ENCODE results near the gene MAP4K1.
"Not testable (repeated sequence)": the region's sequence is repeated elsewhere in the genome, so short reads cannot be mapped to it uniquely, and the experiment has no call there.

Gene MAP4K1

DNA sequence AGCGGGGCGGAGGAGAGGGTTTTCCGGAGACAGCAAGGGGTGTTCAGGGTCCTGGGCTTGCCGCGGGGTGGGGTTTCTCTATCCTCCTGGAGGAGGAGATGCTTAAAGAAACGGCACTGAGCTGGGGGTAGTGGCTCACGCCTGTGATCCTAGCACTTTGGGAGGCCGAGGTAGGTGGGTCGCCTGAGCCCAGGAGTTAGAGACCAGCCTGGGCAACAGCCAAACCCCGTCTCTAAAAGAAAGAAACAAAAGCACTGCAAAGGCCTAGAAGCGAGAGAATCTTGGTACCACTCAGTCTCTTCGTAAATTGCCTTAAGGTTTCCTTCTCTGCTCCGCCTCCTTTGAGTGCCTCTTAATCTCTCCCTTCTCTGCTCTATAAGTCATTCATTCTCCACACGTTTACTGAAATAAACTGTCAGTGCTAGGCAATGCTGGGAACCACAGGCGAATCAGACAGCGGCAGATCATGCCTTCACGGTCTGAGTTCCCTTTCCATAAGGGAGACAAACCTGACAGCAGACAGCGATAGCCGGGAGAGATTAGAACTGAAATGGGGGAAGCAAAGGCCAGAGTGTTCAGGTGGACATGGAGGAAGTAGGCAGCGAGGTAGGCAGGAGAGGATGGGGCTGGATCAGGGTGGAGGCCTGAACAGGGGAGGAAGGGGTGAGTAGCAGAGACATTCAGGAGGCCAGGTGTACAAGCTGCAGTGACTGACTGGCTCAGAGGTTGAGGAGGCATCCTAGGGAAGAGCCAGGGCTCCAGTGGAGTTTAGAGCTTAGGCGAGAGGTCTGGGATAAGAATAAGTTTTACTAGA is 1.8 kb upstream of the MAP4K1 start:
- FAIRE-seq: no peak

DNA sequence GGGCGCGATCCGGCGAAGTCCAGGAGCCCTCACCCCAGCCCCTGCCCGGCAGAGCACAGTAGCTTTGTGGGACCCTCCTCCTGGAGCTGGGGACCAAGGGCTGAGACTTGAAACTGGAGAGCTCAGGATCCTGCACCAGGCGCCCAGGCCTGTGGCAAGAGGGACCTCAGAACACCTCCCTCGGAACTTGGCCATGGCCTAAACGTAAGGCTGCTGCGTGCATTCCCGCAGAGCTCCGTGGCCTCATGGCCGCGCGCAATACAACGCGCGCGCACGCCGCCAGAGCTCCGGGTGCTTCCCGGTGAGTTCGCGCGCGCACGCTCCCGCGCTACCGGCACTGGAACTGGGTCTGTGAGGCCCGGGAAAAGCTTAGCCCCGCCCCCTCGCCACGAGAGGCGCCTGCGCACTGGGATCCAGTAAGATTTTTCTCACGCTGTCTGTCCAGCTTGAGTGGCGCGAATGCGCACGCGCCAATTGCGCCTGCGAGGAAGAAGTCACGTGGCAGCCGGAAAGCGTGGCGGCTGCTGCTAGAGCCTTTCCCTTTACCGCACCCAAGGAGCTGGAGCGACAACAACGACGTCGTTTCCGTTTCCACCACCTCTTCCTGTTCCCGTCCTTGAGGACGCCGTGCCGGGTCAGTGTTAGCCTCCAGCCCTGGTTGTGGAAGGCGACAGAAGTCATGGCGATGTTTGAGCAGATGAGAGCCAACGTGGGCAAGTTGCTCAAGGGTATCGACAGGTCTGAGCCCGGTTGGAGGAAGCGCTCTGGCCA is 1.0 kb upstream of the MAP4K1 start, which contains the start of gene EIF3K:
Gene EIF3K, plus strand, starts transcription at position 599 of the 771 bp plus-strand sequence. Its CDS starts 81 bp downstream, at position 680.
- peak; percentile 81 for FAIRE-seq

DNA sequence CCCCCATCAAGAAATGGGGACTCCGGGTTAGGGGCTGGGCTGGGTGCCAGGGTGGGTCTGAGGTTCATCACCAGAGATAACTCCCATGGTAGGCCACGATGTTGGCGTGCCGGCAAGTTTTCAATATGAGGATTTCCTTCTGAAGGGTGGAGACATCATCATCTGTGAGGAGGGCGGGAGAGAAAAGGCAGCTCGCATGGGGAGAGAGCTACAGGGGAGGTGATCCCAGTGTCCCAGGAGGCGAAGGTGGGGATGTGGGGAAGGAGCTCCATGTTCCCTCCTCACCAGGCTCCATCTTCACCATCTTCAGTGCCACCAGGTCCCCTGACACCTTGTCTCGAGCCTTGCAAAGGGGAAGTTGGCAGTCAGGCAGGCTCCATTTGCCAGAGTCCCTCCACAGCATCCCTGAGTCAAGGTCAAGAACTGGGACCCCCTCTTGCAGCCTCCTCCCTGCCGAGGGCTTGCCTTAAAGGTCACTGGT is 430 bp downstream of the MAP4K1 start:
- no peak for FAIRE-seq

DNA sequence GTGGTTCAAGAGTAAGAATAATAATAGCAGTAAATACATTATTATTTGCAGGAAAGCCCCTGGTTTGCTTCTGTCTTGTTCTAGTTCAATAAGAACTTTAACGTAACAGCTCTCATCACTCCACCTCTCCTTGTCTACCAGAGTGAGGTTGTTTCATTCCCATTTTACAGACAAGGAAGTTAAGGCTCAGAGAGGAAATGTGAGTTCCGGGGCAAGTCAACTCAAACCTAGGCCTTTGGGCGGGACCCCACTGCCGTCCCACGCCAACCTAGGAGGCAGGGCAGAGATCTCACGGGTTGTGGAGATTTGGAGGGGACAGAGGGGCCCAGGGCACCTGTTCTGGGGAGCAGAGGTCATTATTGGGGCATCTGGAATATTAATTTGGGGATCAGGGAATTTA is 1.5 kb downstream of the MAP4K1 start:
- FAIRE-seq: no peak

DNA sequence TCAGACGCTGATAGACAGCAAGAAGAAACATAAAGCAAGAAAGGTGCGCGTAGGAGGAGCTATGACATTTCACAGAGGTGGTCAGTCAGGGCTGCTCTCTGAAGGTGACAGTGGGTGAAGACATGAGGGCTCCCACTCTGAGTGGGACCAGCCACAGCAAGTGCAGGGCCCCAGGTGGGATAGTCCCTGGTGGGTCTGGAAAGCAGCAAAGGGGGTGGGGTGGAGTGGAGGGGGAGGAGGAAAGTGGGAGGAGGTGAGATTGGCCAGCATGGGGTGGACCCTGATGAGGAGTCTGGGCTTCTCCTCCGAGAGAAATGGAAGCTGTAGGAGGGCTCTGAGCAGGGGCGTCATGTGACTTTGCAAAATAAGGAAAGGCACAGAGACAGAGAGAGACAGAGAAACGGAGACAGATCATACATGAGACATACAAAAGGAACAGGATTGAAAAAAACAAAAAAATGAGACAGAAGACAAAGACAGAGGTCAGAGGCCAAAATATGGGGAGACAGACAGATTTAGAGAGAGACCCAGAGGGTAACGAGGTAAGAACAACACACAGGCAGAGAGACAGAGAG is 2.7 kb downstream of the MAP4K1 start:
- no peak for FAIRE-seq

DNA sequence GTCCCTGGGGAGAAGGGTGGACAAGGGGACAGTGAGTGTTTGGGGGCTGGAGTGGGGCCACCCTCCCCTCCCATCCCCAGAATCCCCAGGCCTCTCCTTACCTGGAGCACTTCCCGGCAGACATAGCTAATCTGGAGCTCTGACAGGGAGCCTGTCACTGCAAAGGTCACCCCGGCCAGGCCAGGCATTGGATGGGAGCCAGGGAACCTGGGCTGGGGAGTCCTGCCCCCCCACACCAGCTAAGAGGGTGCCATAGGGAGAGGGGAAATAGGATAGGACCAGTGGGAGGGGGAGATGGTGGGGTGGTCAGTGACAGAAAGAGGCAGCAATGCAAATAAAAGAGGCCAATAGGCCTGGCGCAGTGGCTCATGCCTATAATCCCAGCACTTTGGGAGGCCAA is 3.5 kb downstream of the MAP4K1 start:
- FAIRE-seq: no peak

DNA sequence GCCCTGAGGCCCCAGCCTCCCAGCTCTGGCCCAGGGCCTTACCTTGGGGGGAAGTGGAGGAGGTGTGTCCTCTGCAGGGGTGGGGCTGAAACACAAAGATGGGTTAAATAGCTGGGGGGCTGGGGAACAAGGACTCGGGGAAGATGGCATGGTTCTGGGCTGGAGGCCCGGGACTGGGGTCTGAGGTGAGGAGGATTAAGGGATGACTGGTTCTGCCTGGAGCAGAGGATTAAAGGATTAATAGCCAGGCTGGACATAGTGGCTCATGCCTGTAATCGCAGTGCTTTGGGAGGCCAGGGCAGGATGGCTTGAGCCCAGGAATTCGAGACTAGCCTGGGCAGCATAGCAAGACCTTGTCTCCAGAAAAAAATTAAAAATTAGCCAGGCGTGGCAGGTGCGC is 11.6 kb downstream of the MAP4K1 start:
- no peak for FAIRE-seq

DNA sequence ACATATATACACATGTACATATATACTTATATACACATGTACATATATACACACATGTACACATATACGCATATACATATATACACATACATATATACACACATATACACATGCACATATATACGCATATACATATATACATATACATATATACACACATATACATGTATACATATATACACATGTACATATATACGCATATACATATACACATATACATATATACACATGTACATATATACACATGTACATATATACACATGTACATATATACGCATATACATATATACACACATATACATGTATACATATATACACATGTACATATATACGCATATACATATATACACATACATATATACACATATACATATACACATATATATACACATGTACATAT is 14.9 kb downstream of the MAP4K1 start:
- FAIRE-seq: peak; percentile 33

DNA sequence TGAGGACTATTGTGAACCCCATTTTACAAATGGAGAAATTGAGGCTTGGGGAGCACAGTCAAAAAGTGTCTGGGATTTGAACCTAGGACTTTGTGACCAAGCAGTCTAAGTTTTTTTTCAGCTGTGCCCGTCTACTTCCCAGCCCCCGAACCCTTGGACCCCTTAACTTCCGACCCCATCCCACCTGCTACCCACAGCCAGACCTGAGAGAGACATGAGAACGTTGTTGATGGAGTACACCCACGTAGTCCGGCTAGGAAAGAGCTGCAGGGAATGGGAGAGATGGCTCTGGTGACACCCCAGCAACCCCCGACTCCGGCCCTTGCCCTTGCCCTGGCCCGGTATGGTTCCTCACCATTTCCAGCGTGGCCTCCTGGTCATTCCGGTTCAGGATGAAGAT is 18.0 kb downstream of the MAP4K1 start:
- no peak for FAIRE-seq

DNA sequence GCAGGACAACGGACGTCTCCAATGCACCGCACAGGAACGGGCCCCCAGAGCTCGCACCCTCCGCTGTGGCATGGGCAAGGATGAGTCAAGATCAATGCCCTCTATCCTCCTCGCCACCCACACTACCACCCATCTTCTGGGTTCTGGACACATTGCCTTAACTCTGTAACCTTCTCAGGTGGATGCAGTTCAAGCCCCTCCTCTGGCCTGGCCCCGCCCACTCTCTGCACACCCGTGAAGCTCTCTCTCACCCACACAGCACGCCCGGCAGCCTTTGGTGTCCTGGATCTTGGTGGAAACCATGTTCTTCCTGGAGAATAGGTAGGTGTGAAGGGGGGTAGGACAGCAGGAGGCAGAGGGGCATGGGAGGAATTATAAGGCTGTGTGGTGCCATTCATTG is 20.7 kb downstream of the MAP4K1 start:
- no peak for FAIRE-seq

DNA sequence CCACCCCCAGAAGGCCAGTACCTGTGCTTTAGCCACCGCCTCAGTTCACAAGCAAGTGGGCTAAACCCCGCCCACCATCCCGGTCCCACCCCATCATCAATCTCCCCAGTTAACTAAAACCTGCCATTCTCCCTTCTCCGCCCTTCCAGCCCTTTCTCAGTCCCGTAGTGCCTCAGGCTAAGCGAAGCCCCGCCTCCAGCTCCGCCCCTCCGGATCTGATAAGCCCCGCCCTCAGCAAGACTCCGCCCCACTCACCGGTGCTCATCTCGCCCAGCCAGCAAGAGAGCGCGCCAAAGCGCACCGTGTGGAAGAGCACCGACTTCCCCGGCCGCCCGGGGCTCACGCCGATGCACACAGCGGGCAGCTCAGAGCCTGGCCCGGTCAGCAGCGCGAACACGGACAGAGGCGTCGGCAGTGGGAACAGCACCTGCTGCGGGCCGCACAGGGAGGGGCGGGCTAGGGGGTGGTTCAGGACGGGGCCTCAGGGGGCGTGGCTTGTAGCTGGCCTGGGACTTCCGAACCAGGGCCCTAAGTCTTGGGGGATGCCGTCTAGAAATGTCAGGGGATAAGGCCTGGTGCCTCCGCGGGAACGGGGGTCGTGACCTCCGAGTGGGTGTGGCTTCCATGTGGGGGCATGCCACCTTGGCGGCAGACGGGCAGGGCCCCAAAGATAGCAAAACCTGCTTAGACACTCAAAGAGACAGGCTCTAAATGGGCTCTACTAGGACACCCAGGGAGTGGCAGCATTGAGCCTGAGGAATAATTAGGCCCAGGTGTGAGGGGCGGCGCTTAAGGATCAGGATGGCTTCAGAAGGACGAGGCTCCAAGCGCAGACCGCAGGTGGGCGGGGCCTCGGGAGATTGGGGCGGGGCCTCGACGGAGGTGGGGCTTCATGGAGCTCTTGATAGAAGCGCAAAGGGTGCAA is 21.4 kb downstream of the MAP4K1 start:
- FAIRE-seq: no peak

DNA sequence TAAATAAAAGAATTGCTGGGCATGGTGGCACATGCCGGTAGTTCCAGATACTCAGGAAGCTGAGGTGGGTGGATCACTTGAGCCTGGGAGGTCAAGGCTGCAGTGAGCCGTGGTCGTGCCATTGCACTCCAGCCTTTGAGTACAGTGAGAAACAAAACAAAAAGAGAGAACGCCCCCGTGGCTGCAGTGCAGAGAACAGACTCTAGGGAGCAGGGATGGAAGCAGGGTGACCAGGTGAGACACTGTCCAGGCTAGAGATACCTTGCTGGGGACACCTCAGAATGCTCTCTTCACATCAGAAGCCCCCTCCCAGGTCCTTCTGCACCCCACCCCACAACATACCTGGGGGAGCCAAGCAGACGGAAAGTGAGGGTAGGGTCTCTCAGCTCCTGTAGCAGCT is 24.8 kb downstream of the MAP4K1 start:
- no peak for FAIRE-seq

DNA sequence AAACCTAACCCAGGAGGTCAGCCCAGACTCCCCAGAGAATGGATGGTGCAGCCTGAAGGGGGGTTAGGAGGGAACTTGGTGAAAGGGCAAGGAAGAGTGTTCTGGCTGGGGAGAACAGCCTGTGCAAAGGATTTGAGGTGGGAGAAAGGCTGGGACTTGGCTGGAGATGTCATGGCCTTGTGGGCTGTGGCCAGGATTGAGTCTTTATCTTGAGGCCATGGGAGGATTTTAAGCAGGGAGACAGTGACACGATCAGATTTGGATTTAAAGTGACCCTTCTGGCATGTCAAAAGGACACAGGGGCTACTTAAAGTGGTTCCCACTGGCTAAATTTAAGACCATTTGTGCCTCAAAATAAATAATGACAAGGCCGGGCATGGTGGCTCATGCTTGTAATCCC is 29.7 kb downstream of the MAP4K1 start:
- FAIRE-seq: no peak

DNA sequence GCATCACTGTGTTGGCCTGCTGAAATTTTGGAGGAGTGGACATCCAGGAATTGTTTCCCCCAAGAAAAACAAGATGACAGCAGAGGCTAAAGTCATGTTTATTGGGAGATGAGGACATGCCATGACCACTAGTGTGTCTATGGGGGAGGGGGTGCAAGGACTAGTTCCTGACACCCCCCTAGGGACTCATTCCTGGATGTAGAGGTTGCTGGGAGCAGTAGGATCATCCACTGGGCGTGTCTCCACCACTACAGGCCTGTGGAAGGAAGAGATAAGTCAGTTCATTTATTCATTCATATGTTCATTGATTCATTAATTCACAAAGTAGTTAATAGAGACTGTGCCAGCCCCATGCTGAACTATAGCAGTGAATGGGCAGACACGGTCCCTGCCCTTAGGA is 30.2 kb downstream of the MAP4K1 start:
- no peak for FAIRE-seq

DNA sequence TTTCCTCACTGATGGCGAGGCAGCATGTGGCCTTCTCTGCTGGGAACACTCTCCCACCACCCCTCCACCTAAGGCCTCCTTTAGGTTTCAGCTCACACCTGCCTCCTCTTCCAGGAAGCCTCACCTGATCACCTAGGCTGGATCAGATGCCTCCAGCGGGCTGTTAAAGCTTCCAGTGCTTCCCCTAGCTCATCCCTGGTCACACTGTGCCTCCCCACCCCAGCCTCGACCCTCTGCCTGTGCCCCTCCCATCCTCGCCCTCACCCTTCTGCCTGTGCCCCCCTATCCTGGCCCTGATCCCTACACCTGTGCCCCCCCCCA is 33.8 kb downstream of the MAP4K1 start:
- FAIRE-seq: no peak

DNA sequence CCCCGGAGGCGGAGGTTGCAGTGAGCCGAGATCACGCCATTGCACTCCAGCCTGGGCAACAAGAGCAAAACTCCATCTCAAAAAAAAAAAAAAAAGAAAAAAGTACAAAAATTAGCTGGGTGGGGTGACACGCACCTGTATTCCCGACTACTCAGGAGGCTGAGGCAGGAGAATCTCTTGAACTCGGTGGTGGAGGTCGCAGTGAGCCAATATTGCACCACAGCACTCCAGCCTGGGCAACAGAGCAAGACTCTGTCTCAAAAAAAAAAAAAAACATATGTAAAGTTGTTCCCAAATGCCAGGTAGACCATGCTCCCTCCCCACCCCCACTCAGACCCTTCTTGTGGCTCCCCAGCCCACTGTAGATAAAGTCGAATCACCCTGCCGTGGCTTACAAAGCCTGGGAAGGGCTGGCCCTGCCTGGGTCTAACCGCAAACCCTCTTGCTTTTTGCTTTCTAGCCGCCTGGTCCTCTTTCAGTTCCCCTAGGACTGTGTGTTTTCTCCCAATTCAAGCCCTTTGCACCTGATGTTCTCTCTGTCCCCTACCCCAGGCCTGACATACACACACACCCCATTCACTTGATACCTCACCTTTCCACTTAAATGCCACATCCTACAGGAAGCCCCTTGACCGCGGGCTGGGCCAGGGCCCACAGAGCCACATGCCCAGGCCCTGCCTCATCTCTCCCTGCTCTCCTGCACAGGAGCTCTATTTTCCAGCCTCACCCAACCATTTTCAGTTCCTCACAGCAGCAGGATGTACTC is 34.4 kb downstream of the MAP4K1 start:
- no peak for FAIRE-seq

DNA sequence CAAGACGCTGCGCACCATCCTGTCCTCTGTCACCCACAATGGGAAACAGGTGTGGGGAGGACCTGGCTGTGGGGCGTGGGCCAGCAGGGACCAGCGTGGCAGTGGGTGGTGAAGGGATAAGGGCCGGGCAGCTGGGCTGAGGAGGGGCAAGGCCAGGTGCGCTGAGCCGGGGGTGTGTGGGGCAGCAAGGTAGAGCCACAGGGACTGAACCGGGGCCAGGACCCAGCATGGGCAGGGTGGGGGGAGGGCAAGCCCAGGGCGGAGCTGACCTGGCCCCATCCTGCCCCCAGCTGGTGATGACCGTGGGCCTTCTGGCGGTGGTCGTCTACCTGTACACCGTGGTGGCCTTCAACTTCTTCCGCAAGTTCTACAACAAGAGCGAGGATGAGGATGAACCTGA is 37.7 kb downstream of the MAP4K1 start:
- FAIRE-seq: no peak

DNA sequence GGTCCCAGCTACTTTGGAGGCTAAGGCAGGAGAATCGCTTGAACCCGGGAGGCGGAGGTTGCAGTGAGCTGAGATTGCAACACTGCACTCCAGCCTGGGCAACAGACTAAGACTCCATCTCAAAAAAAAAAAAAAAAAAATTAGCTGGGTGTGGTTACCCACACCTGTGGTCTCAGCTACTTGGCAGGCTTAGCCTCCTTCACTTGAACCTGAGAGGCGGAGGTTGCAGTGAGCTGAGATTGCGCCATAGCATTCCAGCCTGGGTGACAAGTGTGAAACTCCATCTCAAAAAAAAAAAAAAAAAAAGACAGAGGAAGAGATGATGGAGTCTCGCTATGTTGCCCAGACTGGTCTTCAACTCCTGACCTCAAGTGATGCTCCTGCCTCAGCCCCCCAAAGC is 38.4 kb downstream of the MAP4K1 start:
- FAIRE-seq: not testable (repeated sequence)

DNA sequence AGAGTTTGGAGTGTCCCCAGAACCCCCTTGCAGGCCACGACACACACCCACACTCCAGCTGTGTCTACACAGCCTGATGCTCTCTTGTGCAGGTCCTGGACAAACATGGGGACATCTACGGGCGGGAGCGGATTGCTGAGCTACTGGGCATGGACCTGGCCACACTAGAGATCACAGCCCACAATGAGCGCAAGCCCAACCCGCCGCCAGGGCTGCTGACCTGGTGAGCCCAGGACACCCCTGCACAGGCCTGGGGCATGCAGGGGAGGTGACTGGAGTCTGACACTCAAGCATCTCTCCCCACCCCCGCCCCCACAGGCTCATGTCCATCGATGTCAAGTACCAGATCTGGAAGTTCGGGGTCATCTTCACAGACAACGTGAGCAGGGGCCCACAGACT is 39.9 kb downstream of the MAP4K1 start:
- no peak for FAIRE-seq

DNA sequence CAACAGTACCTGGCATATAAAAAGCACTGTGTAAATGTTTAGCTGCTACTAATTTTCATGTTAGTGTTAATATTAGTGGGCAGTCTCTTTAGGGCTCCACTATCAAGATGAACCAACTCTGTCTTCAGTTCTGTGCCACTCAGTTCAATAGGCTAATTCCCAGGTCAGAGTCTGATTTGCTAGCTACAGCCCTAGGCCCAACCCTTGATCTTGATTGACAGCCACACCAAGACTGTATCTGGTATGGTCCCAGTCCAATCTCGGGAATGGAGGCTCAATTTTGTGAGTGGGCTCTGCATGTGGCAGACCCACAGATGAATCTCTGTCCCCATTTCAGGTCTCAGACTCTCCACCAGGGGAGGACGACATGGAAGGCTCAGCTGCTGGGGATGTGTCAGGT is 46.1 kb downstream of the MAP4K1 start:
- FAIRE-seq: no peak

DNA sequence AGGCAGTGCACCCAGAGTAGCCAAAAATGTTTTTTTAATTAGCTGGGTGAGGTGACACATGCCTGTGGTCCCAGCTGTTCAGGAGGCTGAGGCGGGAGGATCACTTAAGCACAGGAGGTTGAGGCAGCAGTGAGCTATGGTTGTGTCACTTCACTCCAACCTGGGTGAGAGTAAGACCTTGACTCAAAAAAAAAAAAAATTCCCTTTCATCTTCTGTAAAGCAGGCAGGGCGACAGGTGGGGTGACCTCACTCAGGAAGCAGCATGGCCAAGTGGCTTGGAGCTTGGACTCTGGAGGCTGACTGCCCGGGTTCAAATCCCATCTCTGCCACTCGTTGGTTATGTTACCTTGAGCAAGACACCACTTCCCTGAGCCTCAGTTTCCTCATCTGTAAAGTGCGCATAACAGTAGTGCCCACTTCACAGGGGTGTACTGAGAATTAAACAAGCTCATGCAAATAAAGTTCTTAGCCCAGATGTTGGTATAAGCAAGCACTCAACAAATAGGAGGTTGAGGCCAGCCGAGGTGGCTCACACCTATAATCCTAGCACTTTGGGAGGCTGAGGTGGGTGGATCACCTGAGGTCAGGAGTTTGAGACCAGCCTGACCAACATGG is 48.3 kb downstream of the MAP4K1 start:
- FAIRE-seq: no peak

DNA sequence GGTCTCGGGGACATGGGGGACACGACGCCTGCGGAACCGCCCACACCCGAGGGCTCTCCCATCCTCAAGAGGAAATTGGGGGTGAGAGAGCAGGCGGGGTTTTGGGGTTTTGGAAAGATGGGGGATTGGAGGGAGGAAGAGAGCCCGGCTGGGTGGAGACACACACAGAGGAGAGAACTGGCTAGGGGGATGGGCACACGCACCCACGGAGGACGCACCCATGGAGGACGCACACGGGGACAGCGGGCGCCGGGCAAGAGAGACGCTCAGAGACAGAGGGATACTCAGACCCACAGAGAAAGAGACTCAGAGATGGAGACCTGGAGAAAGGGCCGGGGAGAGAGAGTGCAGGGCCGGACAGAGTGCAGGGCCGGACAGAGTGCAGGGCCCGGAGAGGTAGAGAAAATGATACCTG is 52.1 kb downstream of the MAP4K1 start:
- no peak for FAIRE-seq

Measured in islet of Langerhans (tissue), 1 donor.